Naive thymus-derived CD8-positive, alpha-beta T cell (primary cell): ENCODE measurements around the gene RPS15A. TPM values are rescaled to one million over a fixed set of nuclear protein-coding genes. Genes with fewer than 3 reads are reported as not detected.
A peak's percentile ranks its signal among the peaks of the same experiment; 100 is the strongest.
"Not testable (repeated sequence)": the region's sequence is repeated elsewhere in the genome, so short reads cannot be mapped to it uniquely, and the experiment has no call there.

Experiments
- ATAC-seq, 2 donors: fragments of 150-1000 bp; cut with Tn5 transposase in 1 of 2; sonication (Bioruptor Pico), chemical (Tn5 transposase) in 1 of 2; 1 replicate in 1 of 2; 2 replicates in 1 of 2; pipeline ENCODE4 v1.10.0; 2021; ENCODE audit warnings: mild to moderate bottlenecking in 2 of 2, moderate library complexity in 2 of 2
- POLR2A ChIA-PET: fragments of 350-600 bp; sonication (Branson Sonifier 250); formaldehyde crosslinking; loops from one replicate; lab custom pipeline; 2021; ENCODE audit warnings: antibody characterized with exemption; lab: Charles Lee
- DNase-seq, 10 donors: peaks; one replicate each; pipeline versions ENCODE4 v3.0.0 to v3.0.0-alpha.2; 2020 to 2022
- H3K27ac Mint-ChIP-seq, 10 donors: one replicate each; pipeline ENCODE4 v1.8.0; 2020 to 2022; ENCODE audit warnings: mild to moderate bottlenecking in 10 of 10, mixed read lengths in 10 of 10, moderate library complexity in 4 of 10, inconsistent platforms in 1 of 10
- H3K27me3 Mint-ChIP-seq, 5 donors: one replicate each; pipeline ENCODE4 v1.8.0; 2021 to 2022; ENCODE audit warnings: mixed read lengths in 5 of 5
- H3K36me3 Mint-ChIP-seq, 3 donors: one replicate each; pipeline ENCODE4 v1.8.0; 2020 to 2022; ENCODE audit warnings: mixed read lengths in 3 of 3, mild to moderate bottlenecking in 2 of 3, inconsistent platforms in 1 of 3
- H3K4me1 Mint-ChIP-seq, 4 donors: one replicate each; pipeline ENCODE4 v1.8.0; 2021 to 2022; ENCODE audit warnings: mixed read lengths in 4 of 4
- H3K4me3 Mint-ChIP-seq, 10 donors: one replicate each; pipeline ENCODE4 v1.8.0; 2020 to 2022; ENCODE audit warnings: mild to moderate bottlenecking in 10 of 10, mixed read lengths in 10 of 10, moderate library complexity in 6 of 10, inconsistent platforms in 1 of 10
- H3K9me3 Mint-ChIP-seq, 9 donors: one replicate each; pipeline ENCODE4 v1.8.0; 2020 to 2022; ENCODE audit warnings: mixed read lengths in 9 of 9, mild to moderate bottlenecking in 3 of 9, inconsistent platforms in 1 of 9, moderate library complexity in 1 of 9
- polyA plus RNA-seq, 3 donors: library from polyadenylated mRNA; unstranded; fragments of 300-500 nt; fragmentation: Illumina TruSeq; gene quantifications; one replicate each; pipeline ENCODE4 v1.2.3, GENCODE V29; 2021
- total RNA-seq, 8 experiments: library from RNA in 2 of 8; stranded (reverse) in 2 of 8; gene quantifications; one replicate each; pipeline ENCODE4 v1.2.3 and lab custom pipeline; 2021 to 2026

Gene RPS15A
- total and polyA plus RNA-seq, 5 experiments from 2014 or later, result 3,226 to 5,165 (median 4,112) TPM

GRCh38 chr16:18772171-18772570 is 18.0 kb downstream of the RPS15A start:
- POLR2A ChIA-PET, H3K36me3 Mint-ChIP-seq, H3K27ac Mint-ChIP-seq, H3K9me3 Mint-ChIP-seq, H3K27me3 Mint-ChIP-seq, DNase-seq, ATAC-seq, H3K4me3 Mint-ChIP-seq: not testable (repeated sequence)
- H3K4me1 Mint-ChIP-seq, result peaks cover 6 to 13% (median 9%) of the 10 kb centered on the region in 4 donors

DNA sequence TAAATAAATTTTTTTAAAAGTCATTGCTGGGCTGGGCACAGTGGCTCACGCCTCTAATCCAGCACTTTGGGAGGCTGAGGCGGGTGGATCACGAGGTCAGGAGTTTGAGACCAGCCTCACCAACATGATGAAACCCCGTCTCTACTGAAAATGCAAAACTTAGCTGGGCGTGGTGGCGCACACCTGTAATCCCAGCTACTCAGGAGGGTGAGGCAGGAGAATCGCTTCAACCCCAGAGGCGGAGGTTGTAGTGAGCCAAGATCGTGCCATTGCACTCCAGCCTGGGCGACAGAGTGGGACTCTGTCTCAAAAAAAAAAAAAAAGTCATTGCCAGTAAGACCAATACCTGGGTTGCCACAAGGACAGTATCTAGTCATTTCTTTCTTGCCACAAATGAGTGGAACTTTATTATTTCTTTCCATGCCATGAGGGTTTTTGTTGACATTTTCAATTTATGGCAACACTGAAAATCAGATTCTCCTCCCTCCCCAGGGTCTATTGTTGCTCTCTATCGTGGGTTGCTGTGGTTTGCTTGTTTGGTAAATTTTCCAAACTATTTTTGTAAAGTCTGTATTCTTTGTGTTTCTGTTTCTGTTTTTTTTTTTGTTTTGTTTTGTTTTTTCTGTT is 19.7 kb downstream of the RPS15A start:
- Mint-ChIP-seq H3K27ac (peak overlapping the region in 1 of 10 donors; percentile 40), H3K4me1 (peaks cover 6 to 20% (median 10%) of the 10 kb centered on the region in 4 donors), H3K4me3 (peak overlapping the region in 1 of 10 donors; percentile 13)
- H3K9me3 Mint-ChIP-seq, DNase-seq, H3K27me3 Mint-ChIP-seq, POLR2A ChIA-PET, ATAC-seq, H3K36me3 Mint-ChIP-seq: not testable (repeated sequence)

- peak overlapping the region in 4 of 10 donors; percentile 21 to 42 (median 38) for H3K4me3 Mint-ChIP-seq
- DNase-seq, result peak in 5 of 10 donors; percentile 25 to 56 (median 50)
- peak; percentile 84 to 93 for ATAC-seq
- not testable (repeated sequence) for H3K36me3 Mint-ChIP-seq, H3K9me3 Mint-ChIP-seq, H3K27me3 Mint-ChIP-seq
- peak overlapping the region in 4 of 10 donors; percentile 36 to 74 (median 55) for H3K27ac Mint-ChIP-seq
- POLR2A ChIA-PET, result interaction anchor here (1.8 kb wide), 1 partner anchor 23 kb away, joined by 9 read pairs; the partner anchor contains the start of gene RPS15A
- H3K4me1 Mint-ChIP-seq, result peaks cover 6 to 21% (median 10%) of the 10 kb centered on the region in 4 donors
These were observed 22.9 kb downstream of the RPS15A start for GRCh38 chr16:18767217-18767616.

DNA sequence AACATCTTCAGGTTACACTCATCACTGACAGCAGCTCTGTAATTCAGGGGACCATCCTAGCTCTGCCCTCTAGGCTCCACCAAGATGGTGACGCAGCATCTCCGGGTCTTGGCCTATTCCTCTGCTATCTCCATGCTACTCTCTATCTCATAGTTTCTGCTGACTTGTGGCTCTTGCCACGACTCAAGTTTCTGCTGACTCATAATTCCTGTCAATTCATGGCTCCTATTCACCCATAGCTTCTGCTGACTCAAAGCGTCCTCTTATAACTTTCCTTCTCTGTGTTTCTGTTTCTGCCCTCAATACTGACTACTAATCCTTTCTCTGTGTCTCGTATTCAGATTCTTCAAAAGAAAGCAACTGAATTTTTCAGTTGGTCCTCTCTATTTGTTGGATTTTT is 27.4 kb downstream of the RPS15A start:
- peaks cover 5 to 18% (median 9%) of the 10 kb centered on the region in 4 donors for H3K4me1 Mint-ChIP-seq
- H3K27me3 Mint-ChIP-seq, DNase-seq, H3K27ac Mint-ChIP-seq, H3K4me3 Mint-ChIP-seq, ATAC-seq, H3K9me3 Mint-ChIP-seq, POLR2A ChIA-PET, H3K36me3 Mint-ChIP-seq: not testable (repeated sequence)

GRCh38 chr16:18759598-18760520 is 30.3 kb downstream of the RPS15A start:
- H3K9me3 Mint-ChIP-seq, H3K27me3 Mint-ChIP-seq, H3K36me3 Mint-ChIP-seq, POLR2A ChIA-PET: not testable (repeated sequence)
- Mint-ChIP-seq H3K4me1 (peaks cover 11 to 21% (median 16%) of the 10 kb centered on the region in 4 donors), H3K4me3 (peak overlapping the region in 1 of 10 donors; percentile 14), H3K27ac (peak overlapping the region in 2 of 10 donors; percentile 35 to 70)
- DNase-seq (peak in 9 of 10 donors; percentile 32 to 75 (median 59)), ATAC-seq (peak; percentile 89 to 94)

GRCh38 chr16:18757960-18758660 is 32.0 kb downstream of the RPS15A start:
- H3K36me3 Mint-ChIP-seq, H3K27me3 Mint-ChIP-seq, H3K9me3 Mint-ChIP-seq, H3K27ac Mint-ChIP-seq, POLR2A ChIA-PET, DNase-seq: not testable (repeated sequence)
- ATAC-seq, result peak in 1 of 2 donors; percentile 28
- H3K4me1 Mint-ChIP-seq, result peaks cover 11 to 21% (median 16%) of the 10 kb centered on the region in 4 donors
- peak overlapping the region in 1 of 10 donors; percentile 26 for H3K4me3 Mint-ChIP-seq

DNA sequence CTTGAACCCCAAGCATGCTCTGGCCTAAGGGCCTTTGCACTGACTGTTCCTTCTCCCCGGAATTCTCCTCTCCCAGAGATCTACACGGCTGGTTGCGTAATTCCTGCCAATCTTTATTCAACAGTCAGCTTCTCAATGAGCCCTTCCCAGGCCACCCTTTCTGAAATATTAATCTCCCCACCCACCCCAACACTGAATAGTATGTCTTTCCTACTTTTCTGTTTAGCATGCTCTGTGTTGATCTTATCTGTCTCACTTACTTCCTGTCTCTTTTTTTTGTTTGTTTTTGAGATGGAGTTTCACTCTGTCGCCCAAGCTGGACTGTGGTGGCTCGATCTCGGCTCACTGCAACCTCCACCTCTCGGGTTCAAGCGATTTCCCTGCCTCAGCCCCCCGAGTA is 33.5 kb downstream of the RPS15A start:
- H3K27me3 Mint-ChIP-seq, result not testable (repeated sequence)

DNA sequence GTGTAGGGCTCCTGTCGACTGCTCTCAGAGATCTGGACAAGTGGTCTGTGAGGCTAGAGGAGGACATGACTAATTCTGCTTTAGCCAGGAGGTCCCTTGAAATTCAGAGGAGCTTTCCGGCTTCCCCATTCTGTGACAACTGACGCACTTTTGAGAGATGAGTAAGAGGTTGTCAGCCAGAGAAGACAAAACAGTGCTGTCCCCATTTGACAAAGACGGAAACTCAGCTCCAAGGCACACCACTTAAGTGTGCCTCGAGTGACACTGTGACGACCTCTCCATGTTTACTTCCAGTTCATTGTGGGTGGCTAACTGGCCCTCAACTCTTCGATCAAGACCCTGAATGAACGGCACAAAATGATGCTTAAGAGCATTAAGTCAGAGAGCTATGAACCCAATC is 47.3 kb downstream of the RPS15A start:
- H3K4me3 Mint-ChIP-seq, H3K27me3 Mint-ChIP-seq, DNase-seq, H3K4me1 Mint-ChIP-seq, H3K36me3 Mint-ChIP-seq, ATAC-seq, H3K27ac Mint-ChIP-seq, H3K9me3 Mint-ChIP-seq, POLR2A ChIA-PET: not testable (repeated sequence)

More for the DNA sequence above, 33.5 kb downstream of the RPS15A start:
- Mint-ChIP-seq H3K4me3 (peak overlapping the region in 7 of 10 donors; percentile 13 to 60 (median 37)), H3K27ac (peak overlapping the region in 7 of 10 donors; percentile 49 to 83 (median 75)), H3K4me1 (peaks cover 11 to 21% (median 16%) of the 10 kb centered on the region in 4 donors)
- POLR2A ChIA-PET, H3K36me3 Mint-ChIP-seq, DNase-seq, ATAC-seq, H3K9me3 Mint-ChIP-seq: not testable (repeated sequence)

- DNase-seq, H3K36me3 Mint-ChIP-seq, H3K4me3 Mint-ChIP-seq, H3K4me1 Mint-ChIP-seq, H3K27me3 Mint-ChIP-seq, H3K9me3 Mint-ChIP-seq, POLR2A ChIA-PET, H3K27ac Mint-ChIP-seq, ATAC-seq: not testable (repeated sequence)
These were observed 50.1 kb downstream of the RPS15A start for GRCh38 chr16:18740027-18740426.

- POLR2A ChIA-PET, H3K4me3 Mint-ChIP-seq: not testable (repeated sequence)
These were observed 51.4 kb downstream of the RPS15A start for GRCh38 chr16:18738768-18739167.

DNA sequence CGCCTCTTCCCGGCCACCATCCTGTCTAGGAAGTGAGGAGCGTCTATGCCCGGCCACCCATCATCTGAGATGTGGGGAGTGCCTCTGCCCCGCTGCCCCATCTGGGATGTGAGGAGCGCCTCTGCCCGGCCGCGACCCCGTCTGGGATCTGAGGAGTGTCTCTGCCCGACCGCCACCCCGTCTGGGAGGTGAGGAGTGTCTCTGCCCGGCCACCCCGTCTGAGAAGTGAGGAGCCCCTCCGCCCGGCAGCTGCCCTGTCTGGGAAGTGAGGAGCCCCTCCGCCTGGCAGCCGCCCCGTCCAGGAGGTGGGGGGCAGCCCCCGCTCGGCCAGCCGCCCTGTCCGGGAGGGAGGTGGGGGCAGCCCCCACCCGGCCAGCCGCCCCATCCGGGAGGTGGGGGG is 55.9 kb downstream of the RPS15A start:
- H3K4me3 Mint-ChIP-seq, H3K36me3 Mint-ChIP-seq, ATAC-seq, H3K27ac Mint-ChIP-seq, H3K4me1 Mint-ChIP-seq, DNase-seq, H3K9me3 Mint-ChIP-seq, H3K27me3 Mint-ChIP-seq, POLR2A ChIA-PET: not testable (repeated sequence)

More at GRCh38 chr16:18738768-18739167, 51.4 kb downstream of the RPS15A start:
- H3K27me3 Mint-ChIP-seq, H3K36me3 Mint-ChIP-seq, DNase-seq, H3K4me1 Mint-ChIP-seq, H3K27ac Mint-ChIP-seq, ATAC-seq, H3K9me3 Mint-ChIP-seq: not testable (repeated sequence)
